HepG2 (cell line): ENCODE results near the gene TNFRSF6B. TPM values are rescaled to one million over a fixed set of nuclear protein-coding genes. Genes with fewer than 3 reads are reported as not detected.

Source experiments
- CENPX ChIP-seq: sonication (generic); formaldehyde crosslinking; IDR thresholded peaks from 2 replicates; pipeline ENCODE4 v1.9.0; 2021; ENCODE audit warnings: mild to moderate bottlenecking, missing genetic modification reagents, moderate library complexity
- HES4 ChIP-seq: sonication (generic); formaldehyde crosslinking; IDR thresholded peaks from 2 replicates; pipeline ENCODE4 v1.9.0; 2021; ENCODE audit warnings: mild to moderate bottlenecking, missing genetic modification reagents, borderline replicate concordance
- IRF2 ChIP-seq: IDR thresholded peaks from 2 replicates; pipeline ENCODE4 v1.6.1; 2018; ENCODE audit warnings: missing genetic modification reagents, missing compliant biosample characterization
- KDM2A ChIP-seq: sonication (generic); formaldehyde crosslinking; IDR thresholded peaks from 2 replicates; pipeline ENCODE4 v1.4.0; 2020; ENCODE audit warnings: low read depth, missing genetic modification reagents, borderline replicate concordance
- MED1 ChIP-seq: sonication (generic); formaldehyde crosslinking; IDR thresholded peaks from 2 replicates; pipeline ENCODE4 v1.4.0; 2020; ENCODE audit warnings: missing genetic modification reagents
- ONECUT2 ChIP-seq: sonication (generic); formaldehyde crosslinking; IDR thresholded peaks from 2 replicates; pipeline ENCODE4 v1.4.0; 2020; ENCODE audit warnings: missing genetic modification reagents
- SMC3 ChIP-seq: IDR thresholded peaks from 2 replicates; pipeline ENCODE4 v1.6.1; 2011; ENCODE audit warnings: low read length, improper control_type of control experiment
- ZKSCAN1 ChIP-seq: fragments of 150-350 bp; IDR thresholded peaks from 2 replicates; pipeline ENCODE4 v1.6.1; 2014; ENCODE audit warnings: low read length
- ZNF329 ChIP-seq: sonication (generic); formaldehyde crosslinking; IDR thresholded peaks from 2 replicates; pipeline ENCODE4 v1.9.0; 2021; ENCODE audit warnings: low read depth, mild to moderate bottlenecking, missing genetic modification reagents
- ZNF335 ChIP-seq: sonication (generic); formaldehyde crosslinking; IDR thresholded peaks from 2 replicates; pipeline ENCODE4 v1.4.0; 2020; ENCODE audit warnings: missing genetic modification reagents
- ZNF383 ChIP-seq: sonication (generic); formaldehyde crosslinking; IDR thresholded peaks from 2 replicates; pipeline ENCODE4 v1.4.0; 2020; ENCODE audit warnings: missing genetic modification reagents, mild to moderate bottlenecking, borderline replicate concordance
- ZNF775 ChIP-seq: sonication (generic); formaldehyde crosslinking; IDR thresholded peaks from 2 replicates; pipeline ENCODE4 v1.4.0; 2020; ENCODE audit warnings: missing genetic modification reagents, mild to moderate bottlenecking, moderate library complexity, borderline replicate concordance
- polyA plus RNA-seq, 8 experiments: library from polyadenylated mRNA; depleted of rRNA in 3 of 8; stranded (reverse) in 7 of 8; unstranded in 1 of 8; fragments of >200 nt; fragmentation: Illumina TruSeq in 4 of 8; extraction: Trizol in 4 of 8; gene quantifications; 2 replicates each; pipeline versions ENCODE4 v1.2.1 to v1.2.3, GENCODE V29; 2011 to 2016; ENCODE audit warnings: low read depth in 4 of 8, missing spikeins in 1 of 8, mixed read lengths in 1 of 8; ENCODE audit not compliant: insufficient read depth in 1 of 8
- total RNA-seq, 5 experiments: library from RNA; depleted of rRNA; stranded (reverse); fragments of >200 nt; fragmentation: Illumina TruSeq; extraction: Trizol; gene quantifications; 2 replicates each; pipeline ENCODE4 v1.2.3, GENCODE V29; 2016; ENCODE audit warnings: low read depth in 1 of 5
- TF ChIP-seq, protein P1 (sequence below): sonication (generic); formaldehyde crosslinking; IDR thresholded peaks from 2 replicates; pipeline ENCODE4 v1.8.0; 2022; ENCODE audit warnings: missing genetic modification reagents, mild to moderate bottlenecking, moderate library complexity, borderline replicate concordance
- TF ChIP-seq, protein P2 (sequence below): conservative IDR thresholded peaks from 2 replicates; pipeline ENCODE4 v1.6.1; 2018; ENCODE audit warnings: missing genetic modification reagents
- TF ChIP-seq, protein P3 (sequence below): sonication (generic); formaldehyde crosslinking; IDR thresholded peaks from 2 replicates; pipeline ENCODE4 v1.4.0; 2020; ENCODE audit warnings: missing genetic modification reagents
- TF ChIP-seq, protein P4 (sequence below), 2 experiments: sonication (generic) in 1 of 2; formaldehyde crosslinking in 1 of 2; IDR thresholded peaks; 2 replicates each; pipeline versions ENCODE4 v1.4.0 to v1.6.1; 2018 to 2020; ENCODE audit warnings: missing genetic modification reagents in 2 of 2, borderline replicate concordance in 1 of 2, low read depth in 1 of 2, mild to moderate bottlenecking in 1 of 2, missing biosample characterization in 1 of 2
- TF ChIP-seq, protein P5 (sequence below): sonication (generic); formaldehyde crosslinking; IDR thresholded peaks from 2 replicates; pipeline ENCODE4 v1.5.0; 2020; ENCODE audit warnings: missing genetic modification reagents

TNFRSF6B gene
- total and polyA plus RNA-seq, 2 of the 13 experiments (the other 11 are each of a cell fraction or from before 2014, with no cell fraction given): 0.24 TPM; not detected in 1

DNA sequence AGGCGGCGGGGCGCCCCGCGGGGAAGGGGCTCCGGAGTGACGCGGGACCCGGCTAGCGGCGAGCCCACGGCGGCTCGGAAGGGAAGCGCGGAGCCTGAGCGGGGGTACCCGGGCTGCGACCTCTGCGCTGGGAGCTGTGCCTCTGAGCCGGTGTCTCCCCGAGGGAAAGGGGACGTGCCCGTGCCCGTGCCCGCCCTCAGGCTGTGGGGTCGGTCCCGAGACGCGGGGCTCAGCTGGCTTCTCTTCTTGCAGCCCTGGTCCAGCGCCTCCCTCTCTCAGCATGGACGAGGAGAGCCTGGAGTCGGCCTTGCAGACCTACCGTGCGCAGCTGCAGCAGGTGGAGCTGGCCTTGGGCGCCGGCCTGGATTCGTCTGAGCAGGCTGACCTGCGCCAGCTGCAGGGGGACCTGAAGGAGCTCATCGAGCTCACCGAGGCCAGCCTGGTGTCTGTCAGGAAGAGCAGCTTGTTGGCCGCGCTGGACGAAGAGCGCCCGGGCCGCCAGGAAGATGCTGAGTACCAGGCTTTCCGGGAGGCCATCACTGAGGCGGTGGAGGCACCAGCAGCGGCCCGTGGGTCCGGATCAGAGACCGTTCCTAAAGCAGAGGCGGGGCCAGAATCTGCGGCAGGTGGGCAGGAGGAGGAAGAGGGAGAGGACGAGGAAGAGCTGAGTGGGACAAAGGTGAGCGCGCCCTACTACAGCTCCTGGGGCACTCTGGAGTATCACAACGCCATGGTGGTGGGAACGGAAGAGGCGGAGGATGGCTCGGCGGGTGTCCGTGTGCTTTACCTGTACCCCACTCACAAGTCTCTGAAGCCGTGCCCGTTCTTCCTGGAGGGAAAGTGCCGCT, 12.1 kb downstream of the TNFRSF6B start (continued):
- TF ChIP-seq MED1 (CRISPR knock-in tag): no peak
- peak; percentile 82 for TF ChIP-seq ZKSCAN1
- TF ChIP-seq ZNF775 (CRISPR knock-in tag): no peak
- TF ChIP-seq, protein P1, sequence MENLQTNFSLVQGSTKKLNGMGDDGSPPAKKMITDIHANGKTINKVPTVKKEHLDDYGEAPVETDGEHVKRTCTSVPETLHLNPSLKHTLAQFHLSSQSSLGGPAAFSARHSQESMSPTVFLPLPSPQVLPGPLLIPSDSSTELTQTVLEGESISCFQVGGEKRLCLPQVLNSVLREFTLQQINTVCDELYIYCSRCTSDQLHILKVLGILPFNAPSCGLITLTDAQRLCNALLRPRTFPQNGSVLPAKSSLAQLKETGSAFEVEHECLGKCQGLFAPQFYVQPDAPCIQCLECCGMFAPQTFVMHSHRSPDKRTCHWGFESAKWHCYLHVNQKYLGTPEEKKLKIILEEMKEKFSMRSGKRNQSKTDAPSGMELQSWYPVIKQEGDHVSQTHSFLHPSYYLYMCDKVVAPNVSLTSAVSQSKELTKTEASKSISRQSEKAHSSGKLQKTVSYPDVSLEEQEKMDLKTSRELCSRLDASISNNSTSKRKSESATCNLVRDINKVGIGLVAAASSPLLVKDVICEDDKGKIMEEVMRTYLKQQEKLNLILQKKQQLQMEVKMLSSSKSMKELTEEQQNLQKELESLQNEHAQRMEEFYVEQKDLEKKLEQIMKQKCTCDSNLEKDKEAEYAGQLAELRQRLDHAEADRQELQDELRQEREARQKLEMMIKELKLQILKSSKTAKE (CRISPR knock-in tag): no peak
- TF ChIP-seq, protein P2, sequence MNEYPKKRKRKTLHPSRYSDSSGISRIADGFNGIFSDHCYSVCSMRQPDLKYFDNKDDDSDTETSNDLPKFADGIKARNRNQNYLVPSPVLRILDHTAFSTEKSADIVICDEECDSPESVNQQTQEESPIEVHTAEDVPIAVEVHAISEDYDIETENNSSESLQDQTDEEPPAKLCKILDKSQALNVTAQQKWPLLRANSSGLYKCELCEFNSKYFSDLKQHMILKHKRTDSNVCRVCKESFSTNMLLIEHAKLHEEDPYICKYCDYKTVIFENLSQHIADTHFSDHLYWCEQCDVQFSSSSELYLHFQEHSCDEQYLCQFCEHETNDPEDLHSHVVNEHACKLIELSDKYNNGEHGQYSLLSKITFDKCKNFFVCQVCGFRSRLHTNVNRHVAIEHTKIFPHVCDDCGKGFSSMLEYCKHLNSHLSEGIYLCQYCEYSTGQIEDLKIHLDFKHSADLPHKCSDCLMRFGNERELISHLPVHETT (CRISPR knock-in tag): no peak
- no peak for TF ChIP-seq SMC3
- TF ChIP-seq, protein P3, sequence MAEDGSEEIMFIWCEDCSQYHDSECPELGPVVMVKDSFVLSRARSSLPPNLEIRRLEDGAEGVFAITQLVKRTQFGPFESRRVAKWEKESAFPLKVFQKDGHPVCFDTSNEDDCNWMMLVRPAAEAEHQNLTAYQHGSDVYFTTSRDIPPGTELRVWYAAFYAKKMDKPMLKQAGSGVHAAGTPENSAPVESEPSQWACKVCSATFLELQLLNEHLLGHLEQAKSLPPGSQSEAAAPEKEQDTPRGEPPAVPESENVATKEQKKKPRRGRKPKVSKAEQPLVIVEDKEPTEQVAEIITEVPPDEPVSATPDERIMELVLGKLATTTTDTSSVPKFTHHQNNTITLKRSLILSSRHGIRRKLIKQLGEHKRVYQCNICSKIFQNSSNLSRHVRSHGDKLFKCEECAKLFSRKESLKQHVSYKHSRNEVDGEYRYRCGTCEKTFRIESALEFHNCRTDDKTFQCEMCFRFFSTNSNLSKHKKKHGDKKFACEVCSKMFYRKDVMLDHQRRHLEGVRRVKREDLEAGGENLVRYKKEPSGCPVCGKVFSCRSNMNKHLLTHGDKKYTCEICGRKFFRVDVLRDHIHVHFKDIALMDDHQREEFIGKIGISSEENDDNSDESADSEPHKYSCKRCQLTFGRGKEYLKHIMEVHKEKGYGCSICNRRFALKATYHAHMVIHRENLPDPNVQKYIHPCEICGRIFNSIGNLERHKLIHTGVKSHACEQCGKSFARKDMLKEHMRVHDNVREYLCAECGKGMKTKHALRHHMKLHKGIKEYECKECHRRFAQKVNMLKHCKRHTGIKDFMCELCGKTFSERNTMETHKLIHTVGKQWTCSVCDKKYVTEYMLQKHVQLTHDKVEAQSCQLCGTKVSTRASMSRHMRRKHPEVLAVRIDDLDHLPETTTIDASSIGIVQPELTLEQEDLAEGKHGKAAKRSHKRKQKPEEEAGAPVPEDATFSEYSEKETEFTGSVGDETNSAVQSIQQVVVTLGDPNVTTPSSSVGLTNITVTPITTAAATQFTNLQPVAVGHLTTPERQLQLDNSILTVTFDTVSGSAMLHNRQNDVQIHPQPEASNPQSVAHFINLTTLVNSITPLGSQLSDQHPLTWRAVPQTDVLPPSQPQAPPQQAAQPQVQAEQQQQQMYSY (CRISPR knock-in tag): no peak
- TF ChIP-seq ZNF335: no peak
- no peak for TF ChIP-seq CENPX (CRISPR knock-in tag)
- TF ChIP-seq ZNF329 (CRISPR knock-in tag): no peak
- no peak for TF ChIP-seq KDM2A (CRISPR knock-in tag)
- TF ChIP-seq, protein P4, sequence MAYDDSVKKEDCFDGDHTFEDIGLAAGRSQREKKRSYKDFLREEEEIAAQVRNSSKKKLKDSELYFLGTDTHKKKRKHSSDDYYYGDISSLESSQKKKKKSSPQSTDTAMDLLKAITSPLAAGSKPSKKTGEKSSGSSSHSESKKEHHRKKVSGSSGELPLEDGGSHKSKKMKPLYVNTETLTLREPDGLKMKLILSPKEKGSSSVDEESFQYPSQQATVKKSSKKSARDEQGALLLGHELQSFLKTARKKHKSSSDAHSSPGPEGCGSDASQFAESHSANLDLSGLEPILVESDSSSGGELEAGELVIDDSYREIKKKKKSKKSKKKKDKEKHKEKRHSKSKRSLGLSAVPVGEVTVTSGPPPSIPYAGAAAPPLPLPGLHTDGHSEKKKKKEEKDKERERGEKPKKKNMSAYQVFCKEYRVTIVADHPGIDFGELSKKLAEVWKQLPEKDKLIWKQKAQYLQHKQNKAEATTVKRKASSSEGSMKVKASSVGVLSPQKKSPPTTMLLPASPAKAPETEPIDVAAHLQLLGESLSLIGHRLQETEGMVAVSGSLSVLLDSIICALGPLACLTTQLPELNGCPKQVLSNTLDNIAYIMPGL (CRISPR knock-in tag; IDR thresholded peaks at IDR 0.05; ENCODE audit: borderline replicate concordance in 1 of 2, low read depth in 1 of 2): no peak
- no peak for TF ChIP-seq ZNF383
- TF ChIP-seq ONECUT2: no peak
- peak; percentile 58; the same call in 1 of the 2 replicates for TF ChIP-seq HES4 (CRISPR knock-in tag)
- no peak; the same call in 1 of the 2 replicates for TF ChIP-seq IRF2
- TF ChIP-seq, protein P5, sequence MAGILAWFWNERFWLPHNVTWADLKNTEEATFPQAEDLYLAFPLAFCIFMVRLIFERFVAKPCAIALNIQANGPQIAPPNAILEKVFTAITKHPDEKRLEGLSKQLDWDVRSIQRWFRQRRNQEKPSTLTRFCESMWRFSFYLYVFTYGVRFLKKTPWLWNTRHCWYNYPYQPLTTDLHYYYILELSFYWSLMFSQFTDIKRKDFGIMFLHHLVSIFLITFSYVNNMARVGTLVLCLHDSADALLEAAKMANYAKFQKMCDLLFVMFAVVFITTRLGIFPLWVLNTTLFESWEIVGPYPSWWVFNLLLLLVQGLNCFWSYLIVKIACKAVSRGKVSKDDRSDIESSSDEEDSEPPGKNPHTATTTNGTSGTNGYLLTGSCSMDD (CRISPR knock-in tag): peak; percentile 86; the same call in 1 of the 2 replicates
